Stimulated activated CD8-positive, alpha-beta memory T cell treated with anti-CD3 and anti-CD28 coated beads, Interleukin-15, amount 100 ng/mL, for 24 hours (primary cell): ENCODE results near the gene NFKBIE.
A peak's percentile ranks its signal among the peaks of the same experiment; 100 is the strongest.

Experiments
- DNase-seq: peaks from one replicate; pipeline ENCODE4 v3.0.0-alpha.2; 2020; ENCODE audit warnings: low read depth

Gene NFKBIE

DNA sequence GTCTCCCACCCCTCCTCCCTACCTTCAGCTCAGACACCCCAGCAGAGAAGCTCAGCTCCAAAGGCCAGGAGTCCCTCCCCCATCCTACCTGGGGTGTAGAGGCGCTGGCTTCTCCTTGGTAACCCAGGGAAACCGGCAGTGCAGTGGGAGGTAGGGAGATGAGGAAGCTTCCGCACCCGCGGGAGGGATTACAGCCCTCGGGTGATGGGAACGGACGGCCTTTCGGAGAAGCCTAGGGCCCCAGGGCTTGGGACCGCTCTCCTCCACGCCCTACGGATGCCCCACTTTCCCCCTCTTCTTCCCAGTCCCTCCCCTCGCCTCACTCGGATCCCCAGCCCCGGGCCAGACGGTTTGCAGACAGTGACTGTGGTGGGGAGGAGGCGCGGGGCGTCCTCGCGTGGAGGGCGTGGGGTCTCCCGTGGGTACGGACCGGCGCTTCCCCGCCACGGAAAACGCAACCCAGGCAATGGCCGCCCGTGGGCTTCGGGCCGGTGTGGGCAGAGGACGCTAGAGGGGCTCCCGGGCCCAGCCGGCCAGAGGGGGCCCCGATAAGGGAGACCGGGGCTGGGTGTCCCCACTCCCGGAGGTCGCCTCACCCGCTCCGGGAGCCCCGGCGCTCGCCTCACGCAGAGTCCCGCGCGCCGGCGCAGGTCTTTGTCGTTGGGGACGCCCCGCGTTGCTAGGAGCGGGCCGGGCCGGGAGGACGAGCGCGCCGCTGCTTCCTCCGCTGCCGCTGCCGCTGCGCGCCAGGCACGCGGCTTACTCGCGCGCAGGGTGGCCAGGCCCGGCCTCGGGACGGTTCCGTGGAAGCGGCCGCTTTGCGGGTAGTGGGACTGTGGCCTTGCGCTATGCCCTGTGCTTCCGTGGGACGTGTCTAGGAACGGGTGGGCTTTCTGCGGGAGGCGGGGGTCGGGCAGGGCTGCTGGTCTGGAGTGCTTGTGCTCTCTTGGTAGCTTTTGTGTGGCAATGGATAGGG lies 32.0 kb upstream of the NFKBIE start:
- DNase-seq, result peak; percentile 24

DNA sequence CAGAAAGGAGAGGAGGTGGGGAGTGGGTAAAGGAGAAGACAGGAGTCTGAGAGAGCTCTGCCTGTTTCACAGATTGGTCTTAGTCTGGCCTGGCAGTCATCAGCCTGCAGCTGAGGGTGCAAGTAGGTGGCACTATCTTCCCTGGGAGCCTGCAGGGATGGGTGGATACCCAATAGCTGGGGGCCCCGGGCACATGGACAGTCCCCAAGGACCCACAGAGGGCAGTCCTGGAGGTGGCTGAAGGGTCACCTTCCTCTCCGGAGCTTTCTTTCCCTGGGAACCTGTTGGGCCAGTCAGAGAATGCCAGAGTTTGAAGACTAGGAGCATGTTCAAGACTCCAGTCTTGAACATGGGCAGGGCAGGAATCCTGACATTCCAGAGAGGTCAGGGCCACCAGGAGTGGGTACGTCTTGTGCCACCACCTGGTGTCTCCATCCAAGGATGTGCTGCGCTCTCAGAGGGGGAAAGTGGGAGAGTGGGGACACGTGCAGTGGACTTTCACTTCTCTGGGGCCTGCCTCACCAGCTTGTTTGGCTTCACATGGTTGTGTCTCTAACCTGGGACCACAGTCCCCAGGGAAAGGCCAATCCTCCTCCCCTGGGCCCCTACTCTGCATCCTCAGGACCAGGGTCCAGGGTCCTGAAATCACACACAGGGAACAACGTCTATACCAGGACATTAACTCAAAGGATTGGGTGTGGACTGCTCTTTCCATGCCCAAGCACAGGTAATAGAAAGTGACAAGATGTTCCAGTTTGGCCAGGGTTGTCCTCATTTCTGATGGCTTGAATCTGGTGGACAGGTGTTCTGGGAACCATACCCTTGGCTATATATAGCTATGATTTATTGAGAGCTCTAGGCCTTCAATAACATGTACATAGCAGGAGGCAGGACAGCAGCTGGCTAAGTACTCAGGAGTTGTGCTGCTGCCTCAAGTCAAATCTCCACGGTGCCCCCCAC lies 29.8 kb upstream of the NFKBIE start:
- DNase-seq, result no peak

DNA sequence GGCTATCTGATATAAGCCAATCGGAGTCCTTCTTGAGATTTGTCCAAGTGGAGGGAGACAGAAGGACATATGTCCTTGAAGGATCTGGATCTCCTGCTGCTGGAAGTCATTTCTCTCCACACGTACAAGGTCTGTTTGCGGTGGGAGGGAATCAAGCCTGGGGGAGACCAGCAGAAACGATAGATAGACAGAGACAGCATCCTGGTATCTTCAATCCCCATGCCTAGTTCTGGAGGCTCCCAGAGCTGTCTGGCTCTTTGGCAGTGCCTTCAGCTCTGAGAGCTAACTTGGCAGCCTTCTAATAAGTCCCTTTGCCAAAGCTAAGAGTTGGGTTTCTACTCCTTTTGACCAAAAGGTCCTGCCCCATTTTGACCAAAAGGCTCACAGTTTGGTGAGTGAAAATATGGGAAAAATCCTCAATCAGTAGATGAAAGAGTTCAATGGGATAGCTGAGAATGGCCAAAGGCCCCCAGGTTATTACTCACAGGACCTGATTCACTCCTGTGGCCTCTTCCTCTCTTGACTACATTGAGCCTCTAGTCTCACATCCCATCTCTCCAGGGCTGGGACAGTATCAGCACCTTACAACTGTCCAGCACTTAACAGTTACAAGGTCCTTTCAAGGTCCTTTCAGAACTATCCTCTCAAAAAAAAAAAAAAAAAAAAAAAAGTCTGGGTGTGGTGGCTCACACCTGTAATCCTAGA lies 27.5 kb upstream of the NFKBIE start:
- no peak for DNase-seq

DNA sequence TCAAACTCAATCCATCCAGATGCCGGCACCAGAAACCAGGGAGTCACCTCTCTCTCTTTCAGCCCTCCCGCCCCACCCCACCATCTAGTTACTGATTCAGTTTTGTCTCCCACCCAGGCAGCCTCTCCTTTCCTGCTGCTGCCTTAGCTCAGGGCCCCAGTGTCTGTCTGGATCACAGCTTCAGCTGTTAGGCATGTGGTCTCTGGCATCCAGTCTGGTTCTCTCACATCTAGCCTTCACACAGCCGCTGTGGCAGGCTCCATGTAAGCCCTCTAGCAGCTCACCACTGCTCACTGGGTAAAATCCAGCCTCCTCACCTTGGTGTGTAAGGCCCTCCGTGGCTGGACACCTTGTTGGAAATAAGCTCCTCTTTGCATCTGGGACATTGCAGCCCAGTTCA lies 26.5 kb upstream of the NFKBIE start:
- DNase-seq, result no peak

DNA sequence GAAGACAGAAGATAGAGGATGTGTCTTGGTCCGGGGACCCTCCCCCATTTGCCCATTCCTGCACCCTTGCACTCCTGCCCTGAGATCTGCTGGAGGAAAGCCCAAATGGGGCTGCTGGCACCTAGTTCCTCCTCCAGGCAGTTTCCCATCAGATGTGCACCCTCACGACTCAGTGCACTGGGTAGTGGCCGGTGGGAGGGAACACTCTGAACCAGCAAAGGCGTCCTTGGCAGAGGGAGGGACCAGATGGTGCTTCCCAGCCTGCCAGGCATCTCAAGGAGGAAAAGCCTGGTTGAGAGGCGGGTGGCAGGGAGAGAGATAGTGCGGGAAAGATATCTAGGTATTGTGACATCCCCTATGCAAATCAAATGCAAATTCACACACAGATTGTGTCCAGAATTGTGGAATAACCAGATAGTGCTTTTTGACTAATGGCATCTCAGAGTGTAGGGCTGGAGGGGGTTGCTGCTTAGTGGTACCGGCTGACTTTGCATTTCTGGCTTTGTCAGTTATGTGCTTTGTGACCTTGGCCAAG lies 24.4 kb upstream of the NFKBIE start:
- DNase-seq, result no peak

DNA sequence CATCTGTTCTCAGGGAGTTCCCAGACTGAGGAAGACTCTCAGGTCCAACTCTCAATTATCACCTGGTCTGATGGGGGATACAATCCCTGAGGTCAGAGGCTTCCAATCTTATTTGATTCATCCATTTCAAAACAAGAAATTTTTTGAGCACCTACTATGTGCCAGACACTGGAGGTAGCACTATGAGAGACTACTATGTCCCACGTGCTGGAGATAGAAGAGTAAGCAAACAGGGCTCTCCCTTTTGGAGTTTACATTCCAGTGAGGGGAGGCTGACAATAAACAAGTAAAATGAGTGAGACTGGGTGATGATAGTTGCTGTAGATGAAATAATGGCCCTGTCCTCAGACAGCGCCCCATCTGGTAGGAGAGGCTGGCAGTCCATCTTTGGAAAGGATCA lies 21.4 kb upstream of the NFKBIE start:
- DNase-seq, result no peak

DNA sequence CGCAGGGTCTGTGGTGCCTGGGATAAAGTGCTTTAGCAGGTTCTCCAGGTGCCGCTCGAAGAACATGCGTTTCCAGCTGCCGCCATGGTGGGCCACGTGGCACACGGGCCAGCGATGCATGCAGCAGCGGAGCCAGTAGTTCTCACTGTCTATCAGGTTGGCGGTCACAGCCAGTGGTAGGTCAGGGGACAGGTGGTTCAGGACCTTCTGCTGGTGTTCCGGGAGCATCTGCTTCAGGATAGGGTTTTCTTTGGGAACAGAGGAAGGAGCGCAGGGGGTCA lies 20.9 kb upstream of the NFKBIE start:
- DNase-seq, result no peak

DNA sequence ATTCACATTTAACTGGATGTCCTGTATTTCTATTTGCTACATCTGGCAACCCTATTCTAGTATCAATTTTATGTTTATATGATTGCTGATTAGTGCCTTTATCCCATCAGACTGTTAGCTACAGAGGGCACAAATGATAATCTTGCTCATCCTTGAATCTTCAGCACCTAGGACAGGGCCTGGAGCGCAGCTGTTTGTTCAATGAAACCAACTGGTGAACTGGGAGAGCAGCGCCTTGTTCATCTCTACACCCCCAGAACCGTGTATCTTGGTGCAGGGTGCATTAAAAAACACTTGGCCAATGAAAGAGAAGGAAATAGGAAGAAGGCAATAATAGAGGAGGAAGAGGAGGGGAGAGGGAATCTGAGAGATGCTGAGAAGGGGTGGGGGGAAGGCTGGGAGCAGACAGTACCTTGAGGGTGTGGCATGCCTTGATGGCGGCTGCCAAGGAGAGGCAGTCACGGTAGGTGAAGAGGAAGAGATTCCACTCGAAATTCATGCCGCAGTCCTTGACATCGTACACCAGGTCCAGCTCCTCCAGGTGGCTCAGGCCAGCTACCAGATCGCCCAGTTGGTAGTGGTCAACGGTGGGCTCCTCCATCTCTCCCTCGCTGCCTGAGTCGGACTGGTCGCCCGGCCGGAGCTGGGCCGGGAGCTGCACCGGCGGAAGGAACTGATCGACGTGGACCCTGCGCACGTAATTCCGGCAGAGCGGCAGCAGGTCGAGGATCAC lies 20.4 kb upstream of the NFKBIE start:
- DNase-seq, result no peak

DNA sequence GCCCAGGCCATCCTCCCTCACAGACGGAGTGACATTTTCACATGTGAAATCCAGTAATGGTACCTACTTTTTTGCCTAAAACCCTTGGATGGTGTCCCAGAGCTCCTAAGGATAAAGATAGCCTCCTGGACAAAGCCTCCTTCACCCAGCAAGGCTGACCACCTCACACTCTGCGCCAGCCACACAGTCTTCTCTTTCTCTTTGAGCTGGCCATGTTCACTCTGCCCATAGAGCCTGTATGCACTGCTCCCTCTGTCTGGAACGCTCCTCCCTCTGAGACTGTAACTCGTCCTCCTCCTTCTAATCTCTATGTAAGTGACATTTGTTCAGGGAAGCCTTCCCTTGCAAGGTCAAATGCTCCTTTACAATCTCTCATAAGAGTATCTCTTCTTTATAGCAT lies 19.5 kb upstream of the NFKBIE start:
- no peak for DNase-seq

DNA sequence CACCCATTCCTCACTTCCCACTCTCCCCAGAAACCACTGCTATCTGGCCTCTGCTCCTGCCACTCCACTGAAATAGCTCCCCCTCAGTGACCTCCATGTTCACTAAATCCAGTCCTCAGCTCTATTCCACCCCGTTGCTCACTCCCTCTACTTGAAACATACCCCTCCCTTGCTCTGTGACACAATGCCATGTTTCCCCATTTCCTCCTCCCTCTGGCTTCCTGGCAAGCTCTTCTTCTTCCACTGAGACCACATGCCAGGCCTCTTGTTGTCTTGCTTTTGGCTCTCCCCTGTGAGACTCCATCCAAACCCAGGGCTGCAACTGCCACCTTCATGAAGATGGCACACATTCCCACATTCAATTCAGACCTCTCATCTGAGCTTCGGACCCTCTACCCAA lies 18.8 kb upstream of the NFKBIE start:
- DNase-seq, result no peak

DNA sequence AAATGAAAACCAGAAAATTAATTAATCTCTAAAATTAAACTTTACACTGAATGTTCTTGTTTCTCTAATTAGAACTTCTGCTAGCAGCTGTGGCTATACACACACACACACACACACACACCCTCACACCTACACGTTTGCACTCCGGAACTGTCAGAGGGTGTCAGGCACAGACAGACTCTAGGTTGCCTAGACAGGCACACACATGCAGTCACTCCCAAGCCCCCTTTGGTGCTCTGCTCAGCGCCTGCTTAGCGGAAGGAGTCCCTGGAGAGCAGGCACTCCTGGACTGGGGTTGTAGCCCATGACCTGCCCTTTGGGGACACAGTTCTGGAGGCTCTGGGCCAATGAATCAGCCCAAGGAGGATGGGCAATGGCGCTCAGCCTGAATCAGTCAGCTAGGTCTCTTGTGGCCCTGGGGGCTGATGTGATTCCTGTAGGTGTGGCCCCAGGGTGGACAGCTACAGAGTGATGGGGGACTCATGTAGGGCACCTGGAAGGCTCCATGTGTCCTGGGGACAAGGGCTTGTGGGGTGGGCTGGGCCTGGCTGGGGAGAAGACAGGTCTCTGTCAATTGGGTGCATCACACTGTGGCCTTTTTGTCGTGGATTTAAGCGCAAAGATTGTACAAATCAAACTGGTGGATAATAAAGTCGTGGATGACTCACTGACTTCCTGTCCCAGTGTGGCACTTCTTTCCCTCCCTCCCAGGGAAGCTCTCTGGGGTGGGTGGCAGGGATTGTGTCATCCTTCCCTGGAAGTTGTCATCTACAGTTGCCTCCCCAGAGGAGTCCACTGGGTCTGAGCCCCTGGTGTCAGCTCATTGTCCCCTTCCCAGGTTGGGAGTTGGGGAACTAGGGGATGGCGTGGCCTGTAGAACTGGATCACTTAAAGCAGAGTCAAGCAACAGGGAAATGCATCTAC lies 13.7 kb upstream of the NFKBIE start:
- no peak for DNase-seq

DNA sequence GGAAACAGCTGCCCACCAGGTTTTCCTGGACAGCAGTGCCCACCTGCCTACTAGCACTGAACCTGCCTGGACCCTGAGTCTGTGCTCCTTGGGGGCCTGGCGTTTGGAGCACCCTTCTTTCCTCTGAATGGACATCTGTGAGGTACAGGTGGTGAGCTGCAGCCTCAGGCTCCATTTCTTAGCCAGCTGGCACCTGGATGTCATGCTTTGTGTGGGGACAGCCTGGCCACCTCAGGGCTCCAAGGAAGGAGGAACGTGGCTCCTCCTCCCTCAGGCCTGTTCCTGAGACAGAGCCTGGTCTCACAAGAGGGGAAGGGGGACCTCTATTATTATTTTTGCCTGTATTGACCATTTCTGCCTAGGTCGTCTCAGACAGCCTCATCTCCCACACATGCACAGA lies 13.0 kb upstream of the NFKBIE start:
- no peak for DNase-seq

DNA sequence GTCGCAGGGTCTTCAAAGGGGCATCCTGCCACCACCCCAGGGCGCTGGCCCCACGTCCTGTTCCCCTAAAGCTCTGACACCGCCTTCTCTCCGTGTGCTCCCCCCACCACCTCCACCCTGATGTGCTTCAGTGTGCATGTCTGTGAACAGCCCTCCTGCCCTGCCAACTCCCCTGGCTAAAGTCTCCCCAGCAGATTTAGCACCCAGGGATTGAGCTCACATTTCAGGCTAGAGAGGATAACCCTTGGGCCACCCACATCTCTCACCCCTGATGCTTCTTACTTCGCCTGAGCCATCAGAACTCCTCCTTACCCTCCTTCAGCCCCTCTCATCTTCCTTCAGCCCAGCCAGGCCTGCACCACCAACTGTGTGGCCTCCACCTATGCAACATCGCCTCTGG lies 12.4 kb upstream of the NFKBIE start:
- no peak for DNase-seq

DNA sequence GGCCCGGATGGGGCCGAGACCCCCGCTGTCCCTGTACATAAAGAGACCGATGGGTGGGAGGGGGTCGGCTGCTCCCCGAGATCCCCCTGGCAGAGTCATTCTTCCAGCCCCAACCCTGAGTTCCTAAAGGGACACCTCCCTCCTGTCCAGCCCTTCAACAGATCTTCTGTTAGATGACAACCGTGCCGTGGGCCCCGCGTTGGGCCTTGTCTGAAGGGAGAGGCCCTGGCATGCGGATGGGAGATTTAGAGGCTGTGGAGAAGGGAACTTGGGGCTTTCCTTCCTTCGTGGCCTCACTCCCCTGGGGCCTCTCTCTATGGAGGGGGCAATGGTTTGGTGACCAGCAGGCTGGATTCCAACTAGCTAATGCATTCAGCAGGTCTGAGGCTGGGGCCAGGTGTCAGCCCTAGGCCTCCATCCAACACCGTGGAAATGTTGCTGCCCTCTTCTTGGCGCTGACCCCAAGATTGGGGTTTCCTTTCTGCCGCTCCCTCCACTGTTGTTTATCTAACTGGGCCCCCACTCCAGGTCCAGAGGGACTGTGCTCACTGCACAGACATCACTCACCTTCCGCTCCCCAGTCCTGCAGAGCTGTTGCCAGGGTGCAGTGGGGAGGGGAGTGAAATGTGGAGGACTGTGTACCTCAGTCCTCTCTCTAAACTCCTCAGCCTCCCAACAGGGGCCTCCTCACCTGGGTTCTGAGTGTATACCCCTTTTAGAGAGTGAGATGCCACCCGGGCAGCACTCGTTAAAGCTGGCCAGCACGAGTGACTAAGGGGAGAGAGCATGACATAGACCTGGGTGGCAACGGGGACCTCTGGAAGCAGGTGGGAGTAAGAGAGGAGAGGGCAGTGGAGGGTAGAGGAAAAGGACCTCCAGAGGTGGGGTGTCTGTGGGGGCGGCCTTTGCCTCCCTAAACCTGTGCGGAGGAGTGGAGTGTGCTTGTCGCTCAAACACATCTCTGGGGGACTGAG lies 11.6 kb upstream of the NFKBIE start:
- DNase-seq, result no peak

DNA sequence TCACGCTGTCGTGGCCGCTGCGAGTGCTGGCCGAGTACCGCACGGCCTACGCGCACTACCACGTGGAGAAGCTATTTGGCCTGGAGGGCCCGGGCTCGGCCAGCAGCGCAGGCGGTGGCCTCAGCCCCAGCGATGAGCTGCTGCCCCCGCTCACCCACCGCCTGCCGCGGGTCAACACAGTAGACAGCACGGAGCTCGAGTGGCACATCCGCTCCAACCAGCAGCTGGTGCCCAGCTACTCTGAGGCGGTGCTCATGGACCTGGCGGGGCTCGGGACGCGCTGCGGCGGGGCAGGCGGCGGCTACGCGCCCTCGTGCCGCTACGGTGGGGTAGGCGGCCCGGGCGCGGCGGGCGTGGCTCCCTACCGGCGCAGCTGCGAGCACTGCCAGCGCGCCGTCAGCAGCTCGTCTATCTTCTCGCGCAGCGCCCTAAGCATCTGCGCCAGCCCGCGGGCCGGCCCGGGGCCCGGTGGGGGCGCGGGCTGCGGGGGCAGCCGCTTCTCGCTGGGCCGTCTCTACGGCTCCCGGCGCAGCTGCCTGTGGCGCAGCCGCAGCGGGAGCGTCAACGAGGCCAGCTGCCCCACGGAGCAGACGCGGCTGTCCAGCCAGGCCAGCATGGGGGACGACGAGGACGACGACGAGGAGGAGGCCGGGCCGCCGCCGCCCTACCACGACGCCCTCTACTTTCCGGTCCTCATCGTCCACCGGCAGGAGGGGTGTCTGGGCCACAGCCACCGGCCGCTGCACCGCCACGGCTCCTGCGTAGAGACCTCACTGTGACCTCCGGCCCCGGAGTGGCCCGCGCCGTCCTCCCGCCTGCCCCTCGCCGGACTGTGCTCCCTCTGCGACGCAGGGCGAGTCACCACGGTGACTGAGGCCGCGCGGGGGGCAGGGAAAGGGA lies 10.6 kb upstream of the NFKBIE start:
- DNase-seq, result no peak

DNA sequence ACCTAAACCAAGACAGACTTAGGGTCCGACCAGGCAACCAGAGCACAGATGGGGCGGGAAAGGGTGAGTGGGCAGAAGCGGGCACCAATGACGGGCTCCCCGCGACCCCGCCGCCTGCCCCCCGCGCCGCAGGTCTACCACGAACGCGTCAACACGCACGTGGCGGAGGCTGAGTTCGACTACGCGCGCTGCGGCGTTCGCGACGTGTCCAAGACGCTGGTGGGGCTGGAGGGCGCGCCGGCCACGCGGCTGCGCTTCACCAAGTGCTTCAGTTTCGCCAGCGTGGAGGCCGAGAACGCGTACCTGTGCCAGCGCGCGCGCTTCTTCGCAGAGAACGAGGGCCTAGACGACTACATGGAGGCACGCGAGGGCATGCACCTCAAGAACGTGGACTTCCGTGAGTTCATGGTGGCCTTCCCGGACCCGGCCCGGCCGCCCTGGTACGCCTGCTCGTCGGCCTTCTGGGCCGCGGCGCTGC lies 10.0 kb upstream of the NFKBIE start:
- DNase-seq, result no peak

DNA sequence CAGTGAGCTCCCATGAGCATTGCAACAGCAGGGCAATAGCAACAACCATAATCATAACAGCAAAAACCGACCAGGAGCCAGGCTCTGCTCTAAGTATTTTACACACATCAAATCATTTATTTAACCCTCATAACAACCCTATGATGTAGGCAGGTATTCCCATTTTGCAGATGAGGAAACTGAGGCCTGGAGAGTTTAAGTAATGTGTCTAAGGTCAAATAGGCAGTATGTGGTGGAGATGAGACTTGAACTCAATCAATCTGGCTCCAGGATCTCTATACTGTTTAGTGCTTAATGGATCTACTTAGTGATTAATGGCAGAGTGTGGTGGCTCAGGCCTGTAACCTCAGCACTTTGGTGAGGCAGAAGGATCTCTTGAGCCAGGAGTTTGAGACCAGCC lies 8.3 kb upstream of the NFKBIE start:
- no peak for DNase-seq

DNA sequence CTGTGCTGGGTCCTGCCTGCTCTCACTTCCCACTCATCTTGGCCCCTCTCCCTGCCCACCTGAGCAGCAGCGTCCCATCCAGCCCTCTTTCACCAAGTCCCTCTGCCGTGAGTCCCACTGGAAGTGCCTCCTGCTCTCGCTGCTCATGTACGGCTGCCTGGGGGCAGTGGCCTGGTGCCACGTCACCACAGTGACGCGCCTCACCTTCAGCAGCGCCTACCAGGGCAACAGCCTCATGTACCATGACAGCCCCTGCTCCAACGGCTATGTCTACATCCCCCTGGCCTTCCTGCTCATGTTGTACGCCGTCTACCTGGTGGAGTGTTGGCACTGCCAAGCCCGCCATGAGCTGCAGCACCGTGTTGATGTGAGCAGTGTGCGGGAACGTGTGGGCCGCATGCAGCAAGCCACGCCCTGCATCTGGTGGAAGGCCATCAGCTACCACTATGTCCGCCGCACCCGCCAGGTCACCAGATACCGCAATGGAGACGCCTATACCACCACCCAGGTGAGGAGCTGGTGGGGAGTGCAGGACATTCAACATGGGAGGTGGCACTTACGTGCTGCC lies 7.7 kb upstream of the NFKBIE start:
- no peak for DNase-seq
